WTC11 (cell line): ENCODE measurements around the gene TANGO6. TPM values are rescaled to one million over a fixed set of nuclear protein-coding genes. Genes with fewer than 3 reads are reported as not detected.
A peak's percentile ranks its signal among the peaks of the same experiment; 100 is the strongest.

Experiments used
- ATAC-seq: fragments of 200-7000 bp; cut with Tn5 transposase; 2 replicates; pipeline ENCODE4 v1.10.0; 2021; ENCODE audit warnings: mild to moderate bottlenecking, moderate library complexity
- CTCF ChIA-PET: fragments of 300-600 bp; sonication (Branson Sonifier 250); formaldehyde crosslinking; loops from one replicate; lab custom pipeline; 2021; ENCODE audit warnings: antibody characterized with exemption; lab: Charles Lee
- POLR2A ChIA-PET: fragments of 350-600 bp; sonication (Branson Sonifier 250); formaldehyde crosslinking; loops from one replicate; lab custom pipeline; 2021; ENCODE audit warnings: antibody characterized with exemption; lab: Charles Lee
- DNase-seq: peaks from one replicate; pipeline ENCODE4 v3.0.0; 2021; ENCODE audit warnings: low spot score
- H3K27ac Mint-ChIP-seq: 2 replicates; pipeline ENCODE4 v1.8.0; 2021; ENCODE audit warnings: mixed read lengths
- H3K27me3 Mint-ChIP-seq: 2 replicates; pipeline ENCODE4 v1.8.0; 2021; ENCODE audit warnings: low read depth, mild to moderate bottlenecking, moderate library complexity, mixed read lengths
- H3K36me3 Mint-ChIP-seq: 2 replicates; pipeline ENCODE4 v1.8.0; 2021; ENCODE audit warnings: mixed read lengths
- H3K4me1 Mint-ChIP-seq: 2 replicates; pipeline ENCODE4 v1.8.0; 2022; ENCODE audit warnings: mixed read lengths
- H3K4me3 Mint-ChIP-seq: 2 replicates; pipeline ENCODE4 v1.8.0; 2021; ENCODE audit warnings: mild to moderate bottlenecking, moderate library complexity, mixed read lengths
- H3K9me3 Mint-ChIP-seq: 2 replicates; pipeline ENCODE4 v1.8.0; 2021; ENCODE audit warnings: mixed read lengths
- CBFB ChIP-seq: sonication (generic); formaldehyde crosslinking; IDR thresholded peaks from 2 replicates; pipeline ENCODE4 v1.8.1; 2022; ENCODE audit warnings: mild to moderate bottlenecking, low read depth, missing genetic modification reagents
- EMX1 ChIP-seq: fragments of 250-450 bp; sonication (Bioruptor Pico); IDR thresholded peaks from 2 replicates; pipeline ENCODE4 v1.8.0; 2021; ENCODE audit warnings: mild to moderate bottlenecking
- NFE2L1 ChIP-seq: sonication (generic); formaldehyde crosslinking; IDR thresholded peaks from 2 replicates; pipeline ENCODE4 v1.8.1; 2023; ENCODE audit warnings: missing genetic modification reagents
- NR2C2 ChIP-seq: sonication (generic); formaldehyde crosslinking; IDR thresholded peaks from 2 replicates; pipeline ENCODE4 v1.8.0; 2022; ENCODE audit warnings: mild to moderate bottlenecking, missing genetic modification reagents
- PRRX2 ChIP-seq: fragments of 250-450 bp; sonication (Bioruptor Pico); IDR thresholded peaks from 2 replicates; pipeline ENCODE4 v1.8.0; 2021; ENCODE audit warnings: mild to moderate bottlenecking
- SMAD3 ChIP-seq: sonication (generic); formaldehyde crosslinking; IDR thresholded peaks from 2 replicates; pipeline ENCODE4 v1.8.0; 2022; ENCODE audit warnings: missing genetic modification reagents, mild to moderate bottlenecking, borderline replicate concordance
- ZNF263 ChIP-seq: sonication (generic); formaldehyde crosslinking; IDR thresholded peaks from 2 replicates; pipeline ENCODE4 v1.8.1; 2022; ENCODE audit warnings: low read depth, mild to moderate bottlenecking, moderate library complexity, missing genetic modification reagents
- total RNA-seq: library from RNA; stranded (reverse); gene quantifications from 3 replicates; pipeline ENCODE4 v1.2.3, GENCODE V29; 2021
- TF ChIP-seq, protein P1 (sequence below): fragments of 250-450 bp; sonication (Bioruptor Pico); IDR thresholded peaks from 2 replicates; pipeline ENCODE4 v1.8.0; 2021; ENCODE audit warnings: mild to moderate bottlenecking
- TF ChIP-seq, protein P2 (sequence below): fragments of 250-450 bp; sonication (Bioruptor Pico); IDR thresholded peaks from 2 replicates; pipeline ENCODE4 v1.9.0; 2021; ENCODE audit warnings: moderate library complexity, mild to moderate bottlenecking, inconsistent platforms, borderline replicate concordance
- TF ChIP-seq, protein P3 (sequence below): sonication (generic); formaldehyde crosslinking; IDR thresholded peaks from 2 replicates; pipeline ENCODE4 v1.8.1; 2023; ENCODE audit warnings: mild to moderate bottlenecking, missing genetic modification reagents, moderate library complexity
- TF ChIP-seq, protein P4 (sequence below): sonication (generic); formaldehyde crosslinking; IDR thresholded peaks from 2 replicates; pipeline ENCODE4 v1.8.0; 2022; ENCODE audit warnings: missing genetic modification reagents
- TF ChIP-seq, protein P5 (sequence below): sonication (generic); formaldehyde crosslinking; IDR thresholded peaks from 2 replicates; pipeline ENCODE4 v1.8.0; 2022; ENCODE audit warnings: mild to moderate bottlenecking, missing genetic modification reagents
- TF ChIP-seq, protein P6 (sequence below): sonication (generic); formaldehyde crosslinking; IDR thresholded peaks from 2 replicates; pipeline ENCODE4 v1.8.1; 2023; ENCODE audit warnings: mild to moderate bottlenecking, missing genetic modification reagents, moderate library complexity
- TF ChIP-seq, protein P7 (sequence below): sonication (generic); formaldehyde crosslinking; IDR thresholded peaks from 2 replicates; pipeline ENCODE4 v1.8.0; 2023; ENCODE audit warnings: missing genetic modification reagents, mild to moderate bottlenecking, borderline replicate concordance

The TANGO6 gene
- total RNA-seq, 1 experiment from 2014 or later = 15.6 TPM

DNA sequence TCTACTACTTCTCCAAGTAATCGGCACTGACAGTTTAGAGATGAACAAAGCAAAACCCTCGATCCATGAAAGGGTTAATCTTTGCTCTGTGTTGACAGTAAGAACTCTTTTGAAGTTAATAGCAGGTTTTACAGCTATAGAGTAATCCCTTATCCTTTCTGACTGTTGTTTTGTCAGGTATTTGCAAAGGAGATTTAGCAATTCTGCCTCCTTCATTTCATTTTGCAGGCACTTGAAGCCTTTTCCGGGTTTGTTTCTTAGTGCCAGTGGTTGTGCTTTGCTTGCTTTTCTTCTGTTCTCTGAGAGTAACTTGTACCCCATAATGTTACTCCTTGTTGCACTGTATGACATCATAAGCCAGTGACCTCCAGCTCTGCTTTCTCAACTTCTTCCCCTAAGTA is 64.5 kb downstream of the TANGO6 start:
- no peak for ATAC-seq
- Mint-ChIP-seq H3K36me3 (no peaks in the 10 kb centered on the region), H3K27ac (peak overlapping the region; percentile 53), H3K27me3 (no peaks in the 10 kb centered on the region), H3K4me1 (peaks cover 16% of the 10 kb centered on the region), H3K9me3 (no peaks in the 10 kb centered on the region), H3K4me3 (no peak overlapping the region)
- CTCF ChIA-PET = no interaction called here
- TF ChIP-seq, protein P1, sequence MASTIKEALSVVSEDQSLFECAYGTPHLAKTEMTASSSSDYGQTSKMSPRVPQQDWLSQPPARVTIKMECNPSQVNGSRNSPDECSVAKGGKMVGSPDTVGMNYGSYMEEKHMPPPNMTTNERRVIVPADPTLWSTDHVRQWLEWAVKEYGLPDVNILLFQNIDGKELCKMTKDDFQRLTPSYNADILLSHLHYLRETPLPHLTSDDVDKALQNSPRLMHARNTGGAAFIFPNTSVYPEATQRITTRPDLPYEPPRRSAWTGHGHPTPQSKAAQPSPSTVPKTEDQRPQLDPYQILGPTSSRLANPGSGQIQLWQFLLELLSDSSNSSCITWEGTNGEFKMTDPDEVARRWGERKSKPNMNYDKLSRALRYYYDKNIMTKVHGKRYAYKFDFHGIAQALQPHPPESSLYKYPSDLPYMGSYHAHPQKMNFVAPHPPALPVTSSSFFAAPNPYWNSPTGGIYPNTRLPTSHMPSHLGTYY (CRISPR knock-in tag) = no peak
- TF ChIP-seq PRRX2 (no peak), NFE2L1 (CRISPR knock-in tag) (no peak), ZNF263 (CRISPR knock-in tag) (no peak), EMX1 (no peak), NR2C2 (CRISPR knock-in tag) (no peak), CBFB (CRISPR knock-in tag) (no peak), SMAD3 (no peak)
- TF ChIP-seq, protein P2, sequence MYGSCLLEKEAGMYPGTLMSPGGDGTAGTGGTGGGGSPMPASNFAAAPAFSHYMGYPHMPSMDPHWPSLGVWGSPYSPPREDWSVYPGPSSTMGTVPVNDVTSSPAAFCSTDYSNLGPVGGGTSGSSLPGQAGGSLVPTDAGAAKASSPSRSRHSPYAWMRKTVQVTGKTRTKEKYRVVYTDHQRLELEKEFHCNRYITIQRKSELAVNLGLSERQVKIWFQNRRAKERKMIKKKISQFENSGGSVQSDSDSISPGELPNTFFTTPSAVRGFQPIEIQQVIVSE (CRISPR knock-in tag) = no peak
- TF ChIP-seq, protein P3, sequence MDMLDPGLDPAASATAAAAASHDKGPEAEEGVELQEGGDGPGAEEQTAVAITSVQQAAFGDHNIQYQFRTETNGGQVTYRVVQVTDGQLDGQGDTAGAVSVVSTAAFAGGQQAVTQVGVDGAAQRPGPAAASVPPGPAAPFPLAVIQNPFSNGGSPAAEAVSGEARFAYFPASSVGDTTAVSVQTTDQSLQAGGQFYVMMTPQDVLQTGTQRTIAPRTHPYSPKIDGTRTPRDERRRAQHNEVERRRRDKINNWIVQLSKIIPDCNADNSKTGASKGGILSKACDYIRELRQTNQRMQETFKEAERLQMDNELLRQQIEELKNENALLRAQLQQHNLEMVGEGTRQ (CRISPR knock-in tag) = no peak
- TF ChIP-seq, protein P4, sequence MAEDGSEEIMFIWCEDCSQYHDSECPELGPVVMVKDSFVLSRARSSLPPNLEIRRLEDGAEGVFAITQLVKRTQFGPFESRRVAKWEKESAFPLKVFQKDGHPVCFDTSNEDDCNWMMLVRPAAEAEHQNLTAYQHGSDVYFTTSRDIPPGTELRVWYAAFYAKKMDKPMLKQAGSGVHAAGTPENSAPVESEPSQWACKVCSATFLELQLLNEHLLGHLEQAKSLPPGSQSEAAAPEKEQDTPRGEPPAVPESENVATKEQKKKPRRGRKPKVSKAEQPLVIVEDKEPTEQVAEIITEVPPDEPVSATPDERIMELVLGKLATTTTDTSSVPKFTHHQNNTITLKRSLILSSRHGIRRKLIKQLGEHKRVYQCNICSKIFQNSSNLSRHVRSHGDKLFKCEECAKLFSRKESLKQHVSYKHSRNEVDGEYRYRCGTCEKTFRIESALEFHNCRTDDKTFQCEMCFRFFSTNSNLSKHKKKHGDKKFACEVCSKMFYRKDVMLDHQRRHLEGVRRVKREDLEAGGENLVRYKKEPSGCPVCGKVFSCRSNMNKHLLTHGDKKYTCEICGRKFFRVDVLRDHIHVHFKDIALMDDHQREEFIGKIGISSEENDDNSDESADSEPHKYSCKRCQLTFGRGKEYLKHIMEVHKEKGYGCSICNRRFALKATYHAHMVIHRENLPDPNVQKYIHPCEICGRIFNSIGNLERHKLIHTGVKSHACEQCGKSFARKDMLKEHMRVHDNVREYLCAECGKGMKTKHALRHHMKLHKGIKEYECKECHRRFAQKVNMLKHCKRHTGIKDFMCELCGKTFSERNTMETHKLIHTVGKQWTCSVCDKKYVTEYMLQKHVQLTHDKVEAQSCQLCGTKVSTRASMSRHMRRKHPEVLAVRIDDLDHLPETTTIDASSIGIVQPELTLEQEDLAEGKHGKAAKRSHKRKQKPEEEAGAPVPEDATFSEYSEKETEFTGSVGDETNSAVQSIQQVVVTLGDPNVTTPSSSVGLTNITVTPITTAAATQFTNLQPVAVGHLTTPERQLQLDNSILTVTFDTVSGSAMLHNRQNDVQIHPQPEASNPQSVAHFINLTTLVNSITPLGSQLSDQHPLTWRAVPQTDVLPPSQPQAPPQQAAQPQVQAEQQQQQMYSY = no peak
- TF ChIP-seq, protein P5, sequence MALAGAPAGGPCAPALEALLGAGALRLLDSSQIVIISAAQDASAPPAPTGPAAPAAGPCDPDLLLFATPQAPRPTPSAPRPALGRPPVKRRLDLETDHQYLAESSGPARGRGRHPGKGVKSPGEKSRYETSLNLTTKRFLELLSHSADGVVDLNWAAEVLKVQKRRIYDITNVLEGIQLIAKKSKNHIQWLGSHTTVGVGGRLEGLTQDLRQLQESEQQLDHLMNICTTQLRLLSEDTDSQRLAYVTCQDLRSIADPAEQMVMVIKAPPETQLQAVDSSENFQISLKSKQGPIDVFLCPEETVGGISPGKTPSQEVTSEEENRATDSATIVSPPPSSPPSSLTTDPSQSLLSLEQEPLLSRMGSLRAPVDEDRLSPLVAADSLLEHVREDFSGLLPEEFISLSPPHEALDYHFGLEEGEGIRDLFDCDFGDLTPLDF (CRISPR knock-in tag) = no peak
- TF ChIP-seq, protein P6, sequence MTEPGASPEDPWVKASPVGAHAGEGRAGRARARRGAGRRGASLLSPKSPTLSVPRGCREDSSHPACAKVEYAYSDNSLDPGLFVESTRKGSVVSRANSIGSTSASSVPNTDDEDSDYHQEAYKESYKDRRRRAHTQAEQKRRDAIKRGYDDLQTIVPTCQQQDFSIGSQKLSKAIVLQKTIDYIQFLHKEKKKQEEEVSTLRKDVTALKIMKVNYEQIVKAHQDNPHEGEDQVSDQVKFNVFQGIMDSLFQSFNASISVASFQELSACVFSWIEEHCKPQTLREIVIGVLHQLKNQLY = no peak
- TF ChIP-seq, protein P7, sequence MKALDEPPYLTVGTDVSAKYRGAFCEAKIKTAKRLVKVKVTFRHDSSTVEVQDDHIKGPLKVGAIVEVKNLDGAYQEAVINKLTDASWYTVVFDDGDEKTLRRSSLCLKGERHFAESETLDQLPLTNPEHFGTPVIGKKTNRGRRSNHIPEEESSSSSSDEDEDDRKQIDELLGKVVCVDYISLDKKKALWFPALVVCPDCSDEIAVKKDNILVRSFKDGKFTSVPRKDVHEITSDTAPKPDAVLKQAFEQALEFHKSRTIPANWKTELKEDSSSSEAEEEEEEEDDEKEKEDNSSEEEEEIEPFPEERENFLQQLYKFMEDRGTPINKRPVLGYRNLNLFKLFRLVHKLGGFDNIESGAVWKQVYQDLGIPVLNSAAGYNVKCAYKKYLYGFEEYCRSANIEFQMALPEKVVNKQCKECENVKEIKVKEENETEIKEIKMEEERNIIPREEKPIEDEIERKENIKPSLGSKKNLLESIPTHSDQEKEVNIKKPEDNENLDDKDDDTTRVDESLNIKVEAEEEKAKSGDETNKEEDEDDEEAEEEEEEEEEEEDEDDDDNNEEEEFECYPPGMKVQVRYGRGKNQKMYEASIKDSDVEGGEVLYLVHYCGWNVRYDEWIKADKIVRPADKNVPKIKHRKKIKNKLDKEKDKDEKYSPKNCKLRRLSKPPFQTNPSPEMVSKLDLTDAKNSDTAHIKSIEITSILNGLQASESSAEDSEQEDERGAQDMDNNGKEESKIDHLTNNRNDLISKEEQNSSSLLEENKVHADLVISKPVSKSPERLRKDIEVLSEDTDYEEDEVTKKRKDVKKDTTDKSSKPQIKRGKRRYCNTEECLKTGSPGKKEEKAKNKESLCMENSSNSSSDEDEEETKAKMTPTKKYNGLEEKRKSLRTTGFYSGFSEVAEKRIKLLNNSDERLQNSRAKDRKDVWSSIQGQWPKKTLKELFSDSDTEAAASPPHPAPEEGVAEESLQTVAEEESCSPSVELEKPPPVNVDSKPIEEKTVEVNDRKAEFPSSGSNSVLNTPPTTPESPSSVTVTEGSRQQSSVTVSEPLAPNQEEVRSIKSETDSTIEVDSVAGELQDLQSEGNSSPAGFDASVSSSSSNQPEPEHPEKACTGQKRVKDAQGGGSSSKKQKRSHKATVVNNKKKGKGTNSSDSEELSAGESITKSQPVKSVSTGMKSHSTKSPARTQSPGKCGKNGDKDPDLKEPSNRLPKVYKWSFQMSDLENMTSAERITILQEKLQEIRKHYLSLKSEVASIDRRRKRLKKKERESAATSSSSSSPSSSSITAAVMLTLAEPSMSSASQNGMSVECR (CRISPR knock-in tag) = no peak
- POLR2A ChIA-PET = no interaction called here
- no peak for DNase-seq
